Astrocyte (in vitro differentiated cells and primary cell): ENCODE data around the gene SLC4A1. TPM values are rescaled to one million over a fixed set of nuclear protein-coding genes. Genes with fewer than 3 reads are reported as not detected.

Experiments
- DNase-seq: peaks from one replicate; pipeline ENCODE4 v3.0.0-alpha.2; 2010; ENCODE audit warnings: low read depth
- FAIRE-seq: peaks from 2 replicates; lab custom pipeline; 2011; peaks lifted over from hg19 to GRCh38; lab: Jason Lieb, UNC
- H2AFZ ChIP-seq: 2 replicates; pipeline ENCODE4 v1.6.0; 2012; ENCODE audit warnings: low read depth, low read length, inconsistent platforms
- H3K27ac ChIP-seq: 2 replicates; pipeline ENCODE4 v1.5.1; 2011; ENCODE audit warnings: low read depth, low read length, inconsistent platforms
- H3K27me3 ChIP-seq: 2 replicates; pipeline ENCODE4 v1.6.0; 2011; ENCODE audit warnings: low read length, inconsistent platforms; ENCODE audit not compliant: insufficient read depth
- H3K36me3 ChIP-seq: 2 replicates; pipeline ENCODE4 v1.5.1; 2011; ENCODE audit warnings: low read length, inconsistent platforms; ENCODE audit not compliant: insufficient read depth
- H3K4me1 ChIP-seq: 2 replicates; pipeline ENCODE4 v1.5.1; 2011; ENCODE audit warnings: low read length, inconsistent platforms; ENCODE audit not compliant: insufficient read depth
- H3K4me2 ChIP-seq: 2 replicates; pipeline ENCODE4 v1.6.0; 2012; ENCODE audit warnings: low read length, inconsistent platforms
- H3K4me3 ChIP-seq: 2 replicates; pipeline ENCODE4 v1.5.1; 2011; ENCODE audit warnings: low read depth, mild to moderate bottlenecking, low read length, inconsistent platforms; ENCODE audit not compliant: insufficient read depth
- H3K79me2 ChIP-seq: 2 replicates; pipeline ENCODE4 v1.6.0; 2012; ENCODE audit warnings: mild to moderate bottlenecking, low read length, inconsistent platforms; ENCODE audit not compliant: insufficient read depth
- H3K9ac ChIP-seq: 2 replicates; pipeline ENCODE4 v1.6.0; 2012; ENCODE audit warnings: mild to moderate bottlenecking, low read length, inconsistent platforms
- H3K9me3 ChIP-seq: 2 replicates; pipeline ENCODE4 v1.5.1; 2012; ENCODE audit warnings: low read depth, mild to moderate bottlenecking, low read length, inconsistent platforms; ENCODE audit not compliant: insufficient read depth
- H4K20me1 ChIP-seq: 2 replicates; pipeline ENCODE4 v1.6.0; 2012; ENCODE audit warnings: low read length, inconsistent platforms; ENCODE audit not compliant: insufficient read depth
- H3K27ac Mint-ChIP-seq: one replicate; pipeline ENCODE4 v1.8.0; 2021; ENCODE audit warnings: mild to moderate bottlenecking, mixed read lengths; ENCODE audit not compliant: unreplicated experiment
- H3K27me3 Mint-ChIP-seq: one replicate; pipeline ENCODE4 v1.8.0; 2021; ENCODE audit warnings: low read depth, mixed read lengths; ENCODE audit not compliant: unreplicated experiment
- H3K36me3 Mint-ChIP-seq: one replicate; pipeline ENCODE4 v1.8.0; 2021; ENCODE audit warnings: low read depth, mixed read lengths; ENCODE audit not compliant: unreplicated experiment
- H3K4me1 Mint-ChIP-seq: one replicate; pipeline ENCODE4 v1.8.0; 2021; ENCODE audit warnings: low read depth, mixed read lengths; ENCODE audit not compliant: unreplicated experiment
- H3K4me3 Mint-ChIP-seq: one replicate; pipeline ENCODE4 v1.8.0; 2021; ENCODE audit warnings: mild to moderate bottlenecking, moderate library complexity, mixed read lengths; ENCODE audit not compliant: unreplicated experiment
- H3K9me3 Mint-ChIP-seq: one replicate; pipeline ENCODE4 v1.8.0; 2021; ENCODE audit warnings: mild to moderate bottlenecking, mixed read lengths; ENCODE audit not compliant: unreplicated experiment
- CTCF ChIP-seq: IDR thresholded peaks from 2 replicates; pipeline ENCODE4 v1.5.1; 2011; ENCODE audit warnings: low read depth, mild to moderate bottlenecking, inconsistent platforms, low read length, moderate library complexity; ENCODE audit not compliant: insufficient read depth
- EZH2 ChIP-seq: IDR thresholded peaks from 2 replicates; pipeline ENCODE4 v1.6.1; 2012; ENCODE audit warnings: mild to moderate bottlenecking, low read length, inconsistent platforms; ENCODE audit not compliant: insufficient read depth
- total RNA-seq: library from RNA; stranded (reverse); gene quantifications from 2 replicates; pipeline ENCODE4 v1.2.1, GENCODE V29; 2021

Gene SLC4A1
- total RNA-seq, 1 donor from 2014 or later: not detected

GRCh38 chr17:44263345-44263902, 4.5 kb downstream of the SLC4A1 start:
- no peak overlapping the region for H3K4me3 Mint-ChIP-seq
- FAIRE-seq: no peak
- H3K79me2 ChIP-seq: no peaks in the 10 kb centered on the region
- H3K4me1 Mint-ChIP-seq: peaks cover 1% of the 10 kb centered on the region
- peaks cover 43% of the 10 kb centered on the region for H3K27me3 Mint-ChIP-seq
- no peak overlapping the region for H3K4me2 ChIP-seq
- no peaks in the 10 kb centered on the region for H3K36me3 ChIP-seq
- no peak overlapping the region for H2AFZ ChIP-seq
- DNase-seq: no peak
- no peaks in the 10 kb centered on the region for H3K9me3 Mint-ChIP-seq
- H3K27me3 ChIP-seq: no peaks in the 10 kb centered on the region
- no peaks in the 10 kb centered on the region for H4K20me1 ChIP-seq
- H3K36me3 Mint-ChIP-seq: peaks cover 3% of the 10 kb centered on the region
- H3K4me3 ChIP-seq: no peak overlapping the region
- H3K27ac ChIP-seq: no peak overlapping the region
- H3K9ac ChIP-seq: no peak overlapping the region
- no peaks in the 10 kb centered on the region for H3K4me1 ChIP-seq
- H3K9me3 ChIP-seq: no peaks in the 10 kb centered on the region
- H3K27ac Mint-ChIP-seq: no peak overlapping the region
- TF ChIP-seq EZH2 (no peak), CTCF (no peak)

- no peaks in the 10 kb centered on the region for H3K9me3 ChIP-seq
- no peak overlapping the region for H3K27ac Mint-ChIP-seq
These were observed 5.2 kb downstream of the SLC4A1 start for GRCh38 chr17:44262654-44263225.

GRCh38 chr17:44260296-44260695, 7.6 kb downstream of the SLC4A1 start:
- TF ChIP-seq CTCF: no peak
- no peak for TF ChIP-seq EZH2
- Mint-ChIP-seq H3K27me3 (peaks cover 60% of the 10 kb centered on the region), H3K9me3 (peaks cover 4% of the 10 kb centered on the region), H3K27ac (no peak overlapping the region), H3K4me1 (no peaks in the 10 kb centered on the region), H3K4me3 (no peak overlapping the region), H3K36me3 (peaks cover 3% of the 10 kb centered on the region)
- Histone ChIP-seq H3K27ac (no peak overlapping the region), H3K79me2 (no peaks in the 10 kb centered on the region), H3K27me3 (peaks cover 5% of the 10 kb centered on the region), H3K36me3 (no peaks in the 10 kb centered on the region), H3K9me3 (no peaks in the 10 kb centered on the region), H3K4me3 (no peak overlapping the region), H3K4me1 (no peaks in the 10 kb centered on the region), H4K20me1 (no peaks in the 10 kb centered on the region), H2AFZ (no peak overlapping the region), H3K4me2 (no peak overlapping the region), H3K9ac (no peak overlapping the region)
- DNase-seq: no peak
- FAIRE-seq: no peak

More at GRCh38 chr17:44262654-44263225, 5.2 kb downstream of the SLC4A1 start:
- no peaks in the 10 kb centered on the region for H3K79me2 ChIP-seq
- Mint-ChIP-seq H3K27me3 (peaks cover 47% of the 10 kb centered on the region), H3K4me1 (no peaks in the 10 kb centered on the region), H3K36me3 (peaks cover 3% of the 10 kb centered on the region), H3K9me3 (no peaks in the 10 kb centered on the region), H3K4me3 (no peak overlapping the region)
- no peaks in the 10 kb centered on the region for H4K20me1 ChIP-seq
- H2AFZ ChIP-seq: no peak overlapping the region
- no peaks in the 10 kb centered on the region for H3K4me1 ChIP-seq
- no peak overlapping the region for H3K27ac ChIP-seq
- no peaks in the 10 kb centered on the region for H3K36me3 ChIP-seq
- no peak overlapping the region for H3K4me2 ChIP-seq
- H3K9ac ChIP-seq: no peak overlapping the region
- no peak overlapping the region for H3K4me3 ChIP-seq
- no peak for TF ChIP-seq EZH2
- DNase-seq (no peak), FAIRE-seq (no peak)
- no peaks in the 10 kb centered on the region for H3K27me3 ChIP-seq
